Raji (cell line): ENCODE measurements around the gene SH3D21.

ENCODE experiments used
- POLR2A ChIP-seq: IDR thresholded peaks from 2 replicates; pipeline ENCODE4 v1.6.1; 2011; ENCODE audit warnings: low read depth, low read length, control low read depth; ENCODE audit not compliant: insufficient read depth

SH3D21 gene

GRCh38 chr1:36306210-36306901, at the start of gene SH3D21:
TSS of gene SH3D21 (plus strand) at chr1:36306368. CDS start at chr1:36306421, 53 bp downstream.
- no peak for TF ChIP-seq POLR2A

GRCh38 chr1:36256558-36257374, 49.4 kb upstream of the SH3D21 start:
- no peak for TF ChIP-seq POLR2A

GRCh38 chr1:36257375-36257767, 48.8 kb upstream of the SH3D21 start:
- no peak for TF ChIP-seq POLR2A

- TF ChIP-seq POLR2A: no peak
Measured at GRCh38 chr1:36258960-36259344, 47.2 kb upstream of the SH3D21 start.

GRCh38 chr1:36268981-36269380, 37.2 kb upstream of the SH3D21 start:
- TF ChIP-seq POLR2A: no peak

- TF ChIP-seq POLR2A: no peak
Measured at GRCh38 chr1:36269408-36269838, 36.7 kb upstream of the SH3D21 start.

GRCh38 chr1:36273024-36273423, 33.1 kb upstream of the SH3D21 start:
- TF ChIP-seq POLR2A: no peak

GRCh38 chr1:36274201-36274600, 32.0 kb upstream of the SH3D21 start:
- no peak for TF ChIP-seq POLR2A

GRCh38 chr1:36276688-36277087, 29.5 kb upstream of the SH3D21 start:
- TF ChIP-seq POLR2A: no peak

GRCh38 chr1:36279110-36279788, 26.9 kb upstream of the SH3D21 start:
- TF ChIP-seq POLR2A: no peak

GRCh38 chr1:36279789-36280296, 26.3 kb upstream of the SH3D21 start:
- no peak for TF ChIP-seq POLR2A

- no peak for TF ChIP-seq POLR2A
Measured at GRCh38 chr1:36284061-36284460, 22.1 kb upstream of the SH3D21 start.

GRCh38 chr1:36284517-36284916, 21.7 kb upstream of the SH3D21 start:
- TF ChIP-seq POLR2A: no peak

GRCh38 chr1:36285443-36286101, 20.6 kb upstream of the SH3D21 start:
- TF ChIP-seq POLR2A: no peak

GRCh38 chr1:36286802-36287201, 19.4 kb upstream of the SH3D21 start:
- no peak for TF ChIP-seq POLR2A
